K562 treated with DMSO at 1 percent for 24 hours (cell line): ENCODE measurements around the gene GJC2. TPM values are rescaled to one million over a fixed set of nuclear protein-coding genes. Genes with fewer than 3 reads are reported as not detected.

Source experiments
- total RNA-seq: library from RNA; unstranded; fragments of 300-600 nt; gene quantifications from 2 replicates; pipeline ENCODE4 v1.2.3, GENCODE V29; 2022; ENCODE audit warnings: low read depth; ENCODE audit not compliant: insufficient read depth

The GJC2 gene
- 0.28 and 0.57 TPM in 2 replicates for total RNA-seq

DNA sequence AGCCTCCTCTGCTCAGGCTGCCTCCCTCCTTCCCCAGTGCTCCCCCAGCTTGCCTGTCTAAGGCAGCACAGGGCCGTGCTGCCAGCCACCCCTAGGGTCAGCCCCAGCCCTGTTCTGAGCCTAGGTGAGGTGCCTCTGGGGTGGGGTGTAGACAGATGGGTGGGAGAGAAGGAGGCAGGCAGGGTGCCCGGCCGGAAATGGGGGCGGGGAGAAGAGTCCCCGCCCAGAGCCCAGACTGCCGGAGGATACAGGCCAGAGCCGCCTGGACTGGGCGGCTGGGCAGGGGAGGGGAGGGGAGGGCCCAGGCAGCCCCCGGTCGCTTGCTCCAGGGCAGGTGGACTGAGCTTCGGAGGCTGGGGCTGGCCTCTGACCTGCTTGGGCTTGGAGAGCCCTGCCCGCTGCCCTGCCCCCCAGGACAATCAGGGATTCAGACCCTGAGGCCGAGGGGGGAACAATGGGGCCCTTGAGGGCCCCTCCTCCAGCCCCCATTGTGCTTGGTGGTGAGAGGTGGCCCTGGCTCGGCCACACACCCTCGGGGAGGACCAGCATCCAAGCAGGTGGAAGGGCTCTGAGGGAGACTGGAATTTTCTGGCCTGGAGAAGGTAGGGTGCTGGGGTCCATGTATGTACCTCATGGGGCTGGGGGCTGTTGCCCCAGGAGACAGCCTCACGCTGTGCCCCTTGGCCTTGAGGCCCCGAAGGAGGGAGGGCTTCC is at the start of gene GJC2:
TSS of gene GJC2 (plus strand) at position 525 of the 714 bp plus-strand sequence. CDS start 7,829 bp downstream, outside the sequence.

DNA sequence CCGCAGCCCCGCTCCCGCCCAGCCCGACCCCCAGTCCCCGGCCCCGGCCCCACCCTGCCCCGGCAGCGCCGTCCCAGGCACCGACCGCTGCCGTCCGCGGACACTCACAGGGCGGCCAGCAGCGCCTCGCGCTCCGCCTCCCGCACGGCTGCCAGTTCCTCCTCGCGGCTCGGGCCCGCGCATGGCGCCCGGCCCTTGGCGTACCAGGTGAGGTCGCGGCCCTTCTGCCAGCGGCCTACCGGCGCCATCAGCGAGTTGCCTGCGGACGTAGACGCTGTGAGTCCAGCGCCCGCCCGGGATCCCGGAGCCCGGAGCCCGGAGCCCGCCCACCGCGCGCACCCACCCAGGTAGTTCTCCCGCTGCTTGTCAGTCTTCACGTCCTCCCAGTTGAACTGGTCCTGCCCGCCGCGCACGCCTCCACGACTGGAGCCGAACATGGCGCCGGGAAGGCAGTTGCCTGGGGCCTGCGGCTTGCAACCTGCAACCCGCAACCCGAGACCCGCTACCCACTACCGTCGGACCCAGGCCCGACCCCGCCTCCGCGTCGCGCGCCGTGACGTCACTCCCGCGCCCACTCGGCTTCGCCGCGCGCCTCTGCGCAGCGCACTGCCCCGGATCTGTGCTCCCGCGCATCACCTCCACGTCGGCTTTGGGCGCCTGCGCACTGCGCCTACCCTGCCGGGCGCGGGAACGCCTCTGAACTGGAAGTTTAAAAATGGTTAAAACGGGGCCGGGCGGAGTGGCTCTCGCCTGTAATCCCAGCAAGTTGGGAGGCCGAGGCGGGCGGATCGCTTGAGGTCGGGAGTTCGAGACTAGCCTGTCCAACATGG is 46.7 kb upstream of the GJC2 start, which contains the start of gene C1orf35:
TSS of gene C1orf35 (minus strand) at position 535 of the 830 bp plus-strand sequence. CDS start at position 437, 98 bp downstream.

DNA sequence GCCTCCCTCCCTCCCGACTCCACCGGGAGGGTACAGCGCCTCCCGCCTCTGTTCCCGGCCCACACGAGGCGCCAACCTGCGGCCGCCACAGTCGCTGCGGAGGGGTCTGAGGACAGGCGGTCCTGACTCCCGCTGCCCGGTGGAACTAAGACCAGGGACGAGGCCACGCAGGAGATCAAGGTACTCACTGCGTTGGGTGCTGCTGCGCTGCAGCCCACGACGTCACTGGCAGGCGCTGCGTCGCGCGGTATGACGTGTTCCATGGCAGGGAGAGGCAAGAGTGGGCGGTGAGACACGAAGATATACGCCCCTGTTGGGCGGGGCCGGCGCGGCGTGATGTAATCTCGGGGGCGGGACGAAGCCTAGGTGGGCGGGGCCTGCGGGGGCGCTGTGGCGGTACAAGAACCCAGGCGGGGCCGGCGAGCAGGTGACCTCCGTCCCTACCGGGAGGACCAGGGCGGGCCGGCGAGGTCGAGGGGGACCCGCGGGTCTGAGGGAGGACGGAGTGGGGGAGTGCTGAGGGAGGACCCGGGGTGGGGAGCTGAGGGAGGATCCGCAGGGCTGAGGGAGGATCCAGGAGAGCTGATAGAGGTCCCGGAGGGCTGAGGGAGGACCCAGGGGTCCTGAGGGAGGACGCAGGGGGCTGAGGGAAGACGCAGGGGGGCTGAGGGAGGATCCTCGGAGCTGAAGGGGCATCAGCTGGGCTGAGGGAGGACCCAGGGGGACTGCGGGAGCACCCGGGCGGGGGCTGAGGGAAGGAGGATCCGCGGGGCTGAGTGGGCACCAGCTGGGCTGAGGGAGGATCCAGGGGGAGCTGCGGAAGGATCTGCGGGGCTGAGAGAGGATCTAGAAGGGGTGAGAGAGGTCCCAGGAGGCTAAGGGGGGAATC is 40.4 kb upstream of the GJC2 start, which contains the start of gene MRPL55:
TSS of gene MRPL55 (minus strand) at position 227 of the 889 bp plus-strand sequence. CDS start 1,039 bp downstream, outside the sequence.

GRCh38 chr1:228139931-228140723 is 9.6 kb upstream of the GJC2 start, which contains the start of gene GUK1:
GUK1 (plus strand) TSS chr1:228140279; CDS start chr1:228140303, 24 bp downstream.

GRCh38 chr1:228165372-228166169 is 15.8 kb downstream of the GJC2 start, which contains the start of gene IBA57:
IBA57 (plus strand) TSS chr1:228165804; CDS start chr1:228165817, 13 bp downstream.

GRCh38 chr1:228207851-228208821 is 58.4 kb downstream of the GJC2 start, which contains the start of gene OBSCN:
OBSCN (plus strand) TSS chr1:228208044; CDS start chr1:228211784, 3,740 bp downstream.

Other genes starting within 250 kb of the GJC2 start
- 0.49 and 0.68 TPM in 2 replicates for gene WNT9A, start 202.0 kb upstream of the GJC2 start, total RNA-seq
- not detected in 2 replicates for gene WNT3A, start 142.9 kb upstream of the GJC2 start, total RNA-seq
- 616 and 659 TPM in 2 replicates for gene ARF1, start 67.2 kb upstream of the GJC2 start, total RNA-seq
- gene C1orf35, start 46.6 kb upstream of the GJC2 start, total RNA-seq = 55.5 and 62.4 TPM in 2 replicates
- 145 and 149 TPM in 2 replicates for gene MRPL55, start 40.6 kb upstream of the GJC2 start, total RNA-seq
- 547 and 581 TPM in 2 replicates for gene GUK1, start 9.7 kb upstream of the GJC2 start, total RNA-seq
- 6.7 and 6.8 TPM in 2 replicates for gene IBA57, start 15.9 kb downstream of the GJC2 start, total RNA-seq
- 12.4 and 12.6 TPM in 2 replicates for gene OBSCN, start 58.1 kb downstream of the GJC2 start, total RNA-seq